H1 (cell line): ENCODE data around the gene DIP2C. TPM values are rescaled to one million over a fixed set of nuclear protein-coding genes. Genes with fewer than 3 reads are reported as not detected.

Experiments used
- HDAC6 ChIP-seq: IDR thresholded peaks from one replicate; pipeline ENCODE4 v1.7.1; 2012; ENCODE audit warnings: low read depth, mild to moderate bottlenecking, inconsistent platforms, low read length, moderate library complexity
- ZNF274 ChIP-seq: IDR thresholded peaks from 2 replicates; pipeline ENCODE4 v1.7.0; 2012; ENCODE audit warnings: low read length, borderline replicate concordance; ENCODE audit errors: extremely low read depth
- polyA plus RNA-seq, 7 experiments: library from polyadenylated mRNA; depleted of rRNA in 3 of 7; stranded (reverse) in 5 of 7; unstranded in 2 of 7; fragments of >200 nt in 5 of 7; fragments of 200-250 nt in 2 of 7; gene quantifications; 1 replicate in 5 of 7; 2 replicates in 1 of 7; 4 replicates in 1 of 7; pipeline versions ENCODE4 v1.2.1 to v1.2.3, GENCODE V29; 2011 to 2013; ENCODE audit warnings: missing spikeins in 2 of 7, mixed read lengths in 2 of 7
- total RNA-seq: library from RNA; stranded (reverse); fragmentation: NEBNext Ultra II Directional; extraction: Animal tissue kit (Norgen Biotek cat#: 25700); gene quantifications from 2 replicates; pipeline ENCODE4 v1.2.1, GENCODE V29; 2021

DIP2C gene
- total and polyA plus RNA-seq, 2 of the 8 experiments (the other 6 are each of a cell fraction or from before 2014, with no cell fraction given): 3.8 to 9.3 TPM

DNA sequence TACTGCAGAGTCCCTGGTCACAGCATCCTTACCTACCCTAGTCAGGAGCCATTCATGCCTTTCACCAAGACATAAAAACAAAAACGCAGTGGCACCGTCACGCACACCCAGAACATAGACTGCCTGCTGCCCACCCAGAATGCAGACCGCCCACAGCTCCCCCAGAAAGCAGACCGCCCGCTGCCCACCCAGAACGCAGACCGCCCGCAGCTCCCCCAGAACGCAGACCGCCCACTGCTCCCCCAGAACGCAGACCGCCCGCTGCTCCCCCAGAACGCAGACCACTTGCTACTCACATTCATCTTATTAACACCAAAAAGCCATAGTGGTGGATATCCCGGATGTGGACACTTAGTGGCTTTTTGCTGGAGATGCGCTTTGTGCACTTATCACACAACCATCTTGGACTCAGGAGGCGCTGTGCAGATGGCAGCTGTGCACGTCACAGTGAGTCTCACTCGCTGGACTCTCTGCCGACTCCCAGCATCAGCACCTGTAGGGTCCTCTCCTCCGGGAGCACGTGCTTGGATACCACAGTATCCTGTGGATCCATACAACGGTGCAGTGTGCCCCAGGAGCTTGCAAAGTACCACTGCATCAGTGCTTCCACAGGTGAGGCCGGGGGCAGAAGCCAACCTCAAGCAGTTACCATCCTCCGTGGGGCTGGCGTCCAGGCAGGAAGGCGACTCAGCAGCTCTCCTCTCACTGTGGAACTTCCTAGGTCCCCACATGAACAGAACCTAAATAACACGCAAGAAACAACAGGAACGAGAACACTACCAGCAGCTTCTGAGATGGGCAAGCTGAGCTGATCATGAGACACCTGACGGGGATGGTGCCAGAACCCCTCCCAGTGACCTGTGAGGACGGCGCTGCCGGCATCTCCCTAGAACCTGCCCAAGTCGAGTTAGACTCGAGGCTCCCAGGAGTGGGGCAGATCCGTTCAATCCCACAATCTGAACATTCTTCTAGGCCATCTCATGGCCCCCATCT lies 161.0 kb downstream of the DIP2C start (continued):
- TF ChIP-seq ZNF274 (no peak), HDAC6 (no peak)
